Mesendoderm (in vitro differentiated cells): ENCODE measurements around the gene OGDH.

ENCODE experiments used
- DNase-seq: peaks from one replicate; pipeline ENCODE4 v3.0.0; 2013
- H2AK5ac ChIP-seq: 2 replicates; pipeline ENCODE4 v1.6.1; 2013; ENCODE audit warnings: low read length, inconsistent platforms
- H2BK120ac ChIP-seq: 2 replicates; pipeline ENCODE4 v1.6.1; 2013; ENCODE audit warnings: low read depth, mild to moderate bottlenecking, low read length, moderate library complexity, mixed read lengths
- H2BK15ac ChIP-seq: replicated peaks from 2 replicates; pipeline ENCODE4 v1.6.1; 2013; ENCODE audit warnings: low read depth, mild to moderate bottlenecking, moderate library complexity
- H2BK5ac ChIP-seq: 2 replicates; pipeline ENCODE4 v1.6.1; 2013; ENCODE audit warnings: low read length, inconsistent platforms
- H3K18ac ChIP-seq: 2 replicates; pipeline ENCODE4 v1.6.1; 2013; ENCODE audit warnings: mild to moderate bottlenecking, low read length, mixed read lengths
- H3K23ac ChIP-seq: one replicate; pipeline ENCODE4 v1.6.1; 2013; ENCODE audit warnings: low read length
- H3K27ac ChIP-seq: 2 replicates; pipeline ENCODE4 v1.5.1; 2013; ENCODE audit warnings: low read depth, mild to moderate bottlenecking, inconsistent platforms, low read length, moderate library complexity
- H3K27me3 ChIP-seq: 2 replicates; pipeline ENCODE4 v1.6.1; 2013; ENCODE audit warnings: low read length, control low read depth, mild to moderate bottlenecking, inconsistent platforms; ENCODE audit not compliant: insufficient read depth, poor library complexity
- H3K36me3 ChIP-seq: 2 replicates; pipeline ENCODE4 v1.6.1; 2013; ENCODE audit warnings: low read length, inconsistent platforms; ENCODE audit not compliant: control insufficient read depth, insufficient read depth
- H3K4ac ChIP-seq: one replicate; pipeline ENCODE4 v1.6.1; 2013; ENCODE audit warnings: low read depth, mild to moderate bottlenecking, low read length, moderate library complexity
- H3K4me1 ChIP-seq: 2 replicates; pipeline ENCODE4 v1.6.1; 2013; ENCODE audit warnings: low read depth, low read length, inconsistent platforms; ENCODE audit not compliant: control insufficient read depth
- H3K4me2 ChIP-seq: 2 replicates; pipeline ENCODE4 v1.6.1; 2013; ENCODE audit warnings: low read length
- H3K4me3 ChIP-seq: 2 replicates; pipeline ENCODE4 v1.5.1; 2013; ENCODE audit warnings: mild to moderate bottlenecking, low read length
- H3K56ac ChIP-seq: one replicate; pipeline ENCODE4 v1.6.1; 2013; ENCODE audit warnings: low read length
- H3K79me1 ChIP-seq: 2 replicates; pipeline ENCODE4 v1.6.1; 2013; ENCODE audit warnings: low read length, inconsistent platforms
- H3K79me2 ChIP-seq: 2 replicates; pipeline ENCODE4 v1.6.1; 2013; ENCODE audit warnings: mild to moderate bottlenecking, low read length; ENCODE audit not compliant: control insufficient read depth, insufficient read depth
- H3K9ac ChIP-seq: 2 replicates; pipeline ENCODE4 v1.6.1; 2013; ENCODE audit warnings: low read length, inconsistent platforms
- H4K5ac ChIP-seq: one replicate; pipeline ENCODE4 v1.6.1; 2013; ENCODE audit warnings: low read length
- H4K8ac ChIP-seq: one replicate; pipeline ENCODE4 v1.6.1; 2013; ENCODE audit warnings: low read depth, mild to moderate bottlenecking, control low read depth, low read length, moderate library complexity
- WGBS: extraction: QIAGEN DNeasy Blood & Tissue Kit; methylation state at CpG from one replicate; pipeline ENCODE4 v1.1.7; 2013; ENCODE audit warnings: low lambda C conversion rate, missing lambda C conversion rate; ENCODE audit not compliant: insufficient coverage; ENCODE audit errors: extremely low coverage; 5-methylcytosine and 5-hydroxymethylcytosine counted together

Gene OGDH

DNA sequence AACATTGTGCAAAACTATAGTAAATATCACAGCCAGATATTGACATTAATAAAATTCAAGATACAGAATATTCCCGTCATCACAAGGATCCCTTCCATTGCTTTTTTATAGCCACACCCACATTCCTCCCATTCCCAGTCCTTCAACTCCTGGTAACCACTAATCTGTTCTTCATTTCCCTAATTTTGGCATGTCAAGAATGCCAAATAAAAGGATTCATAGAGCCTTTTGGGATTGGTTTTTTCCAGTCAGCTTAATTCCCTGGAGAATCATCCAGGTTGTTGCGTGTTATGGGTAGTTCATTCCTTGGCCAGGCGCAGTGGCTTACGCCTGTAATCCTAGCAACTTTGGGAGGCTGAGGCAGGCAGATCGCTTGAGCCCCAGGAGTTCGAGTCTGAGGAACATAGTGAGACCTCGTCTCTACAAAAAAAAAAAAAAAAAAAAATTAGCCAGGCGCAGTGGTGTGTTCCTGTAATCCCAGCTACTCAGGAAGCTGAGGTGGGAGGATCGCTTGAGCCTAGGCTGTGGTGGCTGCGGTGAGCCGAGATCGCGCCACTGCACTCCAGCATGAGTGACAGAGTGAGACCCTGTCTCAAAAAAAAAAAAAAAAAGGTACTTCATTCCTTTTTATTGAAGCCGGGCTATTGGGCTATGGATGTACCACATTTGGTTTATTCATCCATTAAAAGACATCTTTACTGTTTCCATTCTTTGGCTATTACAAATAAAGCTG lies 2.7 kb downstream of the OGDH start:
- H3K9ac ChIP-seq, result no peak overlapping the region
- H3K36me3 ChIP-seq, result no peaks in the 10 kb centered on the region
- peak; percentile 93 for DNase-seq
- H3K79me1 ChIP-seq, result peaks cover 3% of the 10 kb centered on the region
- H2BK15ac ChIP-seq, result no peak overlapping the region
- H3K4me1 ChIP-seq, result peaks cover 2% of the 10 kb centered on the region
- no peak overlapping the region for H4K5ac ChIP-seq
- no peak overlapping the region for H4K8ac ChIP-seq
- no peak overlapping the region for H3K56ac ChIP-seq
- no peak overlapping the region for H3K4me3 ChIP-seq
- H3K18ac ChIP-seq, result no peak overlapping the region
- H2BK120ac ChIP-seq, result no peak overlapping the region
- H3K27me3 ChIP-seq, result no peaks in the 10 kb centered on the region
- no peak overlapping the region for H2AK5ac ChIP-seq
- H3K4ac ChIP-seq, result no peak overlapping the region
- H3K79me2 ChIP-seq, result peaks cover 40% of the 10 kb centered on the region
- H2BK5ac ChIP-seq, result no peak overlapping the region
- no peak overlapping the region for H3K27ac ChIP-seq
- peak overlapping the region; percentile 59 for H3K23ac ChIP-seq
- no CpG with 5 or more reads among the region's 14 CpGs for WGBS
- no peak overlapping the region for H3K4me2 ChIP-seq

DNA sequence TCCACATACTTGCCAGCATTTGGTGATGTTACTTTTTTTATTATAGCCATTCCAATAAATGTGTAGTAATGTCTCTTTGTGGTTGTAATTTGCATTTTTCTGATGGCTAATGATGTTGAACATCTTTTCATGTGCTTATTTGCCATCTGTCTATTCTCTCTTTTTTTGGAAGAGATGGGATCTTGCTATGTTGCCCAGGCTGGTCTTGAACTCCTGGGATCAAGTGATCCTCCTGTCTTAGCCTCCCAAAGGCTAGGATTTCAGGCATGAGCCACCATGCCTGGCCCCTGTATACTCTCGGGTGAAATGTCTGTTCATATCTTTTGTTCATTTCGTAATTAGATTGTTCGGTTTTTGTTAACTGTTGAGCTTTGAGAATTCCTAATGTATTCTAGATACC lies 3.4 kb downstream of the OGDH start:
- Histone ChIP-seq H2BK5ac (no peak overlapping the region), H4K8ac (no peak overlapping the region), H3K56ac (no peak overlapping the region), H3K79me1 (peaks cover 3% of the 10 kb centered on the region), H3K36me3 (no peaks in the 10 kb centered on the region), H3K4ac (no peak overlapping the region), H3K4me2 (no peak overlapping the region), H3K27ac (no peak overlapping the region), H2BK15ac (no peak overlapping the region), H2BK120ac (no peak overlapping the region), H3K27me3 (no peaks in the 10 kb centered on the region), H3K9ac (no peak overlapping the region), H4K5ac (no peak overlapping the region), H3K79me2 (peaks cover 43% of the 10 kb centered on the region), H3K4me3 (no peak overlapping the region), H3K4me1 (peaks cover 2% of the 10 kb centered on the region), H3K23ac (no peak overlapping the region), H2AK5ac (no peak overlapping the region), H3K18ac (no peak overlapping the region)
- no CpG with 5 or more reads among the region's 3 CpGs for WGBS
- DNase-seq, result no peak

DNA sequence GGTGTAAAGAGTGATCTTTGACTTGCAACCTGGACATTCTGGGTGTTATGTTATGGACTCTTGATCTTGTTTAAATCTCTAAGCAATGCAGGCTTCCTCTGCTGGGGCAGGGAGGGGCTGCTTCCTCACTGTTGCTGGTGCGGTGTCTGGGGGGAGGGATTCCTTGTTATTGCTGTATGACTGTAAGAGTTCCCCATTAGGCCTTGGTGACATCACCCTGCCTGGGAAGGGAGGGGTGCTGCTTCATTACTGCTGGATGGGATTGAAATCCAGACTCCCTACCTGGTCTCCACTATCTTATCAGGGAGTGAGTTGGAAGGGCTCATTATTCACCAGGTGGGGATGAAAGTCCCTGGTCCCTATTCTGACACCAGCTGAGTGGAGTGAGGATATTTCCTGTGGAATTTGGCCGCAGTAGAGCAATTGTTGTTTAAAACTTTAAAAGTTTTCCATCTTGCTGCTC lies 8.8 kb downstream of the OGDH start:
- Histone ChIP-seq H3K4me1 (peaks cover 3% of the 10 kb centered on the region), H3K36me3 (no peaks in the 10 kb centered on the region), H3K27me3 (no peaks in the 10 kb centered on the region), H3K4me3 (no peak overlapping the region), H2AK5ac (no peak overlapping the region), H3K4ac (no peak overlapping the region), H4K5ac (no peak overlapping the region), H3K4me2 (no peak overlapping the region), H3K27ac (peak overlapping the region; percentile 25), H3K79me1 (peaks cover 8% of the 10 kb centered on the region), H2BK120ac (no peak overlapping the region), H2BK15ac (no peak overlapping the region), H3K9ac (no peak overlapping the region), H2BK5ac (no peak overlapping the region), H3K18ac (no peak overlapping the region), H3K56ac (no peak overlapping the region), H4K8ac (no peak overlapping the region), H3K79me2 (peaks cover 52% of the 10 kb centered on the region), H3K23ac (peak overlapping the region; percentile 9)
- DNase-seq, result peak; percentile 78
- no CpG with 5 or more reads among the region's 2 CpGs for WGBS

DNA sequence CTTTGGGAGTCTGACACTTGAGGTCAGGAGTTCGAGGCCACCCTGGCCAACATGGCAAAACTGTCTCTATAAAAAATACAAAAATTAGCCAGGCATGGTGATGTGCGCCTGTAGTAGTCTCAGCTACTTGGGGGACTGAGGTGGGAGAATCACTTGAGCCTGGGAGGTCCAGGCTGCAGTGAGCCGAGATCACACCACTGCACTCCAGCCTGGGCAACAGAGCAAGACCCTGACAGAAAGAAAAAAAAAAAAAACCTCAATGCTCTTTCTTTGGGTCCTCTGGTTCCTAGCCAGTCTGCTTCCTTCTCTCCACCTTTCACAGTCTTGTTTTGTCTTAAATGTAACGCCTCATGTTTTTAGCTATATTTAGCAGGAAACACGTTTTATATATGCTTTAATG lies 9.4 kb downstream of the OGDH start:
- no peak overlapping the region for H4K5ac ChIP-seq
- peaks cover 50% of the 10 kb centered on the region for H3K79me2 ChIP-seq
- H3K27me3 ChIP-seq, result no peaks in the 10 kb centered on the region
- H4K8ac ChIP-seq, result no peak overlapping the region
- peaks cover 8% of the 10 kb centered on the region for H3K79me1 ChIP-seq
- WGBS, result no CpG with 5 or more reads among the region's 5 CpGs
- no peak overlapping the region for H3K4me3 ChIP-seq
- DNase-seq, result no peak
- no peak overlapping the region for H3K23ac ChIP-seq
- no peak overlapping the region for H2AK5ac ChIP-seq
- H3K27ac ChIP-seq, result no peak overlapping the region
- H3K56ac ChIP-seq, result no peak overlapping the region
- H3K9ac ChIP-seq, result no peak overlapping the region
- H3K18ac ChIP-seq, result no peak overlapping the region
- H2BK15ac ChIP-seq, result no peak overlapping the region
- peaks cover 3% of the 10 kb centered on the region for H3K4me1 ChIP-seq
- H2BK120ac ChIP-seq, result no peak overlapping the region
- no peak overlapping the region for H3K4ac ChIP-seq
- no peaks in the 10 kb centered on the region for H3K36me3 ChIP-seq
- H2BK5ac ChIP-seq, result no peak overlapping the region
- H3K4me2 ChIP-seq, result no peak overlapping the region

DNA sequence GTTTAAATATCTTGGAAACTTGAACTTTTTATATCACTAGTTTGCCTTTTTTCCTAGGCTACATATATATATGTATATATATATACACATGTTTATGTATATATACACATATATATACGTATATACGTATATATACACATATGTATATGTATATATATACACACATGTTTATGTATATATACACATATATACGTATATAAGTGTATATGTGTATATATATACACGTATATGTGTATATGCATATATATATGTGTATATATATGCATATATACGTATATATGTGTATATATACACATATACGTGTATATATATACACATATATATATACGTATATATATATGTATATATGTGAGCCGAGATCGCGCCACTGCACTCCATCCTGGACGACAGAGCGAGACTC lies 10.1 kb downstream of the OGDH start:
- H3K23ac ChIP-seq, result no peak overlapping the region
- H3K4me1 ChIP-seq, result peaks cover 3% of the 10 kb centered on the region
- H2BK120ac ChIP-seq, result no peak overlapping the region
- H2BK5ac ChIP-seq, result no peak overlapping the region
- no peaks in the 10 kb centered on the region for H3K36me3 ChIP-seq
- H3K4me3 ChIP-seq, result no peak overlapping the region
- peaks cover 54% of the 10 kb centered on the region for H3K79me2 ChIP-seq
- no peak overlapping the region for H3K18ac ChIP-seq
- H3K27ac ChIP-seq, result no peak overlapping the region
- H4K8ac ChIP-seq, result no peak overlapping the region
- WGBS, result no CpG with 5 or more reads among the region's 12 CpGs
- H3K79me1 ChIP-seq, result peaks cover 13% of the 10 kb centered on the region
- H3K4me2 ChIP-seq, result no peak overlapping the region
- H3K9ac ChIP-seq, result no peak overlapping the region
- no peak for DNase-seq
- no peak overlapping the region for H3K56ac ChIP-seq
- H2BK15ac ChIP-seq, result no peak overlapping the region
- no peaks in the 10 kb centered on the region for H3K27me3 ChIP-seq
- H3K4ac ChIP-seq, result no peak overlapping the region
- no peak overlapping the region for H2AK5ac ChIP-seq
- H4K5ac ChIP-seq, result no peak overlapping the region
